H1 (cell line): Measurements from ENCODE around the gene PROZ. TPM values are rescaled to one million over a fixed set of nuclear protein-coding genes. Genes with fewer than 3 reads are reported as not detected.
A peak's percentile ranks its signal among the peaks of the same experiment; 100 is the strongest.

ENCODE experiments used
- CTCF ChIA-PET: fragments of 300-600 bp; sonication (Branson Sonifier 250); formaldehyde crosslinking; loops from one replicate; lab custom pipeline; 2021; ENCODE audit not compliant: partially characterized antibody; lab: Charles Lee
- POLR2A ChIA-PET: fragments of 300-600 bp; sonication (Branson Sonifier 250); formaldehyde crosslinking; loops from one replicate; lab custom pipeline; 2021; ENCODE audit warnings: inconsistent platforms; ENCODE audit not compliant: partially characterized antibody; lab: Charles Lee
- DNase-seq, 2 experiments: peaks; one replicate each; pipeline versions ENCODE4 v3.0.0 to v3.0.0-alpha.2; 2010 to 2022; ENCODE audit warnings: low spot score in 2 of 2, low read depth in 1 of 2, mixed read lengths in 1 of 2
- FAIRE-seq: peaks from 2 replicates; lab custom pipeline; 2011; peaks lifted over from hg19 to GRCh38; lab: Jason Lieb, UNC
- H2AFZ ChIP-seq: 2 replicates; pipeline ENCODE4 v1.8.1; 2012; ENCODE audit warnings: low read length, inconsistent platforms
- H2AK5ac ChIP-seq: 2 replicates; pipeline ENCODE4 v1.6.1; 2013; ENCODE audit warnings: low read depth, low read length
- H2BK120ac ChIP-seq: replicated peaks from 2 replicates; pipeline ENCODE3; 2013; ENCODE audit warnings: low read depth, low read length, inconsistent platforms
- H2BK12ac ChIP-seq: 2 replicates; pipeline ENCODE4 v1.6.1; 2013; ENCODE audit warnings: low read depth, low read length
- H2BK15ac ChIP-seq: 2 replicates; pipeline ENCODE4 v1.6.1; 2013; ENCODE audit warnings: low read length
- H2BK20ac ChIP-seq: 2 replicates; pipeline ENCODE4 v1.6.1; 2013; ENCODE audit warnings: low read length
- H2BK5ac ChIP-seq: 2 replicates; pipeline ENCODE4 v1.6.1; 2013; ENCODE audit warnings: low read depth, low read length
- H3K14ac ChIP-seq: 2 replicates; pipeline ENCODE4 v1.6.1; 2013; ENCODE audit warnings: inconsistent platforms; ENCODE audit not compliant: insufficient read length
- H3K18ac ChIP-seq: 2 replicates; pipeline ENCODE4 v1.6.1; 2013; ENCODE audit warnings: low read length; ENCODE audit errors: extremely low read depth
- H3K23ac ChIP-seq: 2 replicates; pipeline ENCODE4 v1.6.1; 2013; ENCODE audit warnings: inconsistent platforms; ENCODE audit not compliant: insufficient read length
- H3K23me2 ChIP-seq: 2 replicates; pipeline ENCODE4 v1.6.1; 2013; ENCODE audit warnings: low read depth, low read length
- H3K27ac ChIP-seq: 2 replicates; pipeline ENCODE4 v1.6.1; 2011; ENCODE audit warnings: low read depth, low read length, inconsistent platforms
- H3K27me3 ChIP-seq, 4 experiments: replicated peaks in 1 of 4; 1 replicate in 1 of 4; 2 replicates in 3 of 4; pipeline versions ENCODE4 v1.6.1 to v1.8.1; 2011 to 2013; ENCODE audit warnings: low read length in 3 of 4, mild to moderate bottlenecking in 3 of 4, inconsistent platforms in 2 of 4, mixed read lengths in 2 of 4, moderate library complexity in 1 of 4; ENCODE audit not compliant: control insufficient read depth in 3 of 4, insufficient read depth in 3 of 4; ENCODE audit errors: extremely low read depth in 1 of 4
- H3K36me3 ChIP-seq, 4 experiments: 2 replicates each; pipeline versions ENCODE4 v1.6.1 to v1.8.1; 2011 to 2013; ENCODE audit warnings: mild to moderate bottlenecking in 4 of 4, low read length in 3 of 4, moderate library complexity in 2 of 4, control low read depth in 1 of 4, inconsistent platforms in 1 of 4; ENCODE audit not compliant: insufficient read depth in 4 of 4, control insufficient read depth in 2 of 4
- H3K4ac ChIP-seq: replicated peaks from 2 replicates; pipeline ENCODE3; 2013; ENCODE audit warnings: low read length, low read depth, mixed read lengths, inconsistent platforms; ENCODE audit not compliant: insufficient read length
- H3K4me1 ChIP-seq, 4 experiments: replicated peaks in 1 of 4; 1 replicate in 1 of 4; 2 replicates in 3 of 4; pipeline versions ENCODE4 v1.6.1 to v1.8.1; 2011 to 2013; ENCODE audit warnings: low read length in 3 of 4, inconsistent platforms in 2 of 4, mixed read lengths in 1 of 4; ENCODE audit not compliant: insufficient read depth in 4 of 4, control insufficient read depth in 3 of 4
- H3K4me2 ChIP-seq, 2 experiments: 2 replicates each; pipeline versions ENCODE4 v1.6.1 to v1.8.1; 2011 to 2013; ENCODE audit warnings: low read depth in 2 of 2, low read length in 2 of 2, control low read depth in 1 of 2, inconsistent platforms in 1 of 2, mild to moderate bottlenecking in 1 of 2; ENCODE audit not compliant: insufficient read depth in 1 of 2
- H3K4me3 ChIP-seq, 4 experiments: fragments of 200-600, 300-600 bp in 1 of 4; sonication (generic), shearing (Covaris generic), sonication (Bioruptor Twin) in 1 of 4; 2 replicates each; pipeline versions ENCODE4 v1.5.1 to v1.8.1; 2011 to 2016; ENCODE audit warnings: low read length in 4 of 4, low read depth in 3 of 4, control low read depth in 2 of 4, inconsistent platforms in 2 of 4, mild to moderate bottlenecking in 2 of 4, mixed read lengths in 1 of 4, moderate library complexity in 1 of 4; ENCODE audit not compliant: insufficient read depth in 2 of 4; ENCODE audit errors: extremely low read depth in 1 of 4
- H3K56ac ChIP-seq: replicated peaks from 2 replicates; pipeline ENCODE3; 2013; ENCODE audit warnings: low read depth, mild to moderate bottlenecking, mixed read lengths, low read length, inconsistent platforms; ENCODE audit not compliant: insufficient read length
- H3K79me1 ChIP-seq: 2 replicates; pipeline ENCODE4 v1.6.1; 2013; ENCODE audit warnings: low read depth, low read length, control low read depth
- H3K79me2 ChIP-seq, 2 experiments: 2 replicates each; pipeline versions ENCODE4 v1.6.1 to v1.8.1; 2012 to 2013; ENCODE audit warnings: low read length in 2 of 2, mild to moderate bottlenecking in 2 of 2, inconsistent platforms in 1 of 2; ENCODE audit not compliant: insufficient read depth in 2 of 2, control insufficient read depth in 1 of 2
- H3K9ac ChIP-seq, 4 experiments: replicated peaks in 1 of 4; 1 replicate in 1 of 4; 2 replicates in 3 of 4; pipeline versions ENCODE4 v1.6.1 to v1.8.1; 2011 to 2013; ENCODE audit warnings: low read depth in 3 of 4, low read length in 3 of 4, control low read depth in 2 of 4, mild to moderate bottlenecking in 2 of 4, moderate library complexity in 2 of 4, inconsistent platforms in 1 of 4; ENCODE audit errors: extremely low read depth in 1 of 4
- H3K9me3 ChIP-seq, 2 experiments: 2 replicates each; pipeline versions ENCODE4 v1.6.1 to v1.8.1; 2012 to 2013; ENCODE audit warnings: mild to moderate bottlenecking in 2 of 2, moderate library complexity in 2 of 2, control low read depth in 1 of 2, inconsistent platforms in 1 of 2, low read depth in 1 of 2, low read length in 1 of 2, mixed read lengths in 1 of 2; ENCODE audit not compliant: insufficient read depth in 2 of 2
- H4K20me1 ChIP-seq, 2 experiments: replicated peaks in 1 of 2; 2 replicates each; pipeline versions ENCODE3 to v1.8.1; 2011 to 2013; ENCODE audit warnings: inconsistent platforms in 2 of 2, low read length in 2 of 2, mild to moderate bottlenecking in 1 of 2; ENCODE audit not compliant: insufficient read depth in 2 of 2, control insufficient read depth in 1 of 2
- H4K5ac ChIP-seq: 2 replicates; pipeline ENCODE4 v1.6.1; 2013; ENCODE audit warnings: low read length, low read depth, mixed read lengths, inconsistent platforms; ENCODE audit not compliant: insufficient read length
- H4K8ac ChIP-seq: 2 replicates; pipeline ENCODE4 v1.8.0; 2013; ENCODE audit warnings: mild to moderate bottlenecking, moderate library complexity, low read length, inconsistent platforms; ENCODE audit not compliant: insufficient read depth; ENCODE audit errors: extremely low read depth
- H4K91ac ChIP-seq: replicated peaks from 2 replicates; pipeline ENCODE3; 2013; ENCODE audit warnings: low read length, mixed read lengths, inconsistent platforms; ENCODE audit not compliant: insufficient read length
- ATF3 ChIP-seq: IDR thresholded peaks from 2 replicates; pipeline ENCODE4 v1.6.1; 2011; ENCODE audit warnings: low read depth, mild to moderate bottlenecking, low read length; ENCODE audit not compliant: insufficient read depth
- CHD2 ChIP-seq: IDR thresholded peaks from 2 replicates; pipeline ENCODE4 v1.6.1; 2012; ENCODE audit warnings: low read length, improper control_type of control experiment
- CREB1 ChIP-seq: IDR thresholded peaks from 2 replicates; pipeline ENCODE4 v1.6.1; 2012; ENCODE audit warnings: inconsistent platforms
- JUN ChIP-seq: IDR thresholded peaks from 2 replicates; pipeline ENCODE4 v1.6.1; 2011; ENCODE audit warnings: low read depth, mild to moderate bottlenecking, improper control_type of control experiment, low read length
- MAFK ChIP-seq: IDR thresholded peaks from 2 replicates; pipeline ENCODE4 v1.6.1; 2012; ENCODE audit warnings: low read depth, mild to moderate bottlenecking, improper control_type of control experiment, low read length
- RFX5 ChIP-seq: IDR thresholded peaks from 2 replicates; pipeline ENCODE4 v1.6.1; 2011; ENCODE audit warnings: low read depth, low read length, improper control_type of control experiment, borderline replicate concordance
- RXRA ChIP-seq: IDR thresholded peaks from 2 replicates; pipeline ENCODE4 v1.6.1; 2011; ENCODE audit warnings: low read depth, mild to moderate bottlenecking, low read length, moderate library complexity; ENCODE audit not compliant: insufficient read depth
- SAP30 ChIP-seq: fragments of 300-600 bp; sonication (generic); IDR thresholded peaks from 2 replicates; pipeline ENCODE4 v1.7.1; 2012; ENCODE audit warnings: low read length, moderate library complexity, mild to moderate bottlenecking, inconsistent platforms; ENCODE audit not compliant: insufficient read depth, insufficient replicate concordance
- SP2 ChIP-seq: IDR thresholded peaks from 2 replicates; pipeline ENCODE4 v1.6.1; 2012; ENCODE audit warnings: mild to moderate bottlenecking, low read length, inconsistent platforms
- SRF ChIP-seq: IDR thresholded peaks from 2 replicates; pipeline ENCODE4 v1.6.1; 2011; ENCODE audit warnings: mild to moderate bottlenecking, low read depth, low read length, moderate library complexity
- TAF1 ChIP-seq: IDR thresholded peaks from 2 replicates; pipeline ENCODE4 v1.6.1; 2011; ENCODE audit warnings: mild to moderate bottlenecking, low read depth, low read length
- TBP ChIP-seq: IDR thresholded peaks from 2 replicates; pipeline ENCODE4 v1.6.1; 2011; ENCODE audit warnings: low read depth, low read length, improper control_type of control experiment
- TEAD4 ChIP-seq: IDR thresholded peaks from 2 replicates; pipeline ENCODE4 v1.6.1; 2012; ENCODE audit warnings: low read depth, low read length, inconsistent platforms, mixed read lengths
- WGBS, 2 experiments: shearing (Covaris generic) in 1 of 2; methylation state at CpG; one replicate each; pipeline versions ENCODE4 v1.1.6 to v1.1.7; 2013 to 2015; ENCODE audit warnings: low lambda C conversion rate in 2 of 2, mixed read lengths in 2 of 2, inconsistent platforms in 1 of 2, low coverage in 1 of 2, missing lambda C conversion rate in 1 of 2; ENCODE audit not compliant: insufficient replicate concordance in 2 of 2, insufficient coverage in 1 of 2, insufficient read length in 1 of 2; ENCODE audit errors: extremely low coverage in 1 of 2, missing lambda C conversion rate in 1 of 2; 5-methylcytosine and 5-hydroxymethylcytosine counted together
- polyA plus RNA-seq, 7 experiments: library from polyadenylated mRNA; depleted of rRNA in 3 of 7; stranded (reverse) in 5 of 7; unstranded in 2 of 7; fragments of >200 nt in 5 of 7; fragments of 200-250 nt in 2 of 7; gene quantifications; 1 replicate in 5 of 7; 2 replicates in 1 of 7; 4 replicates in 1 of 7; pipeline versions ENCODE4 v1.2.1 to v1.2.3, GENCODE V29; 2011 to 2013; ENCODE audit warnings: missing spikeins in 2 of 7, mixed read lengths in 2 of 7
- total RNA-seq: library from RNA; stranded (reverse); fragmentation: NEBNext Ultra II Directional; extraction: Animal tissue kit (Norgen Biotek cat#: 25700); gene quantifications from 2 replicates; pipeline ENCODE4 v1.2.1, GENCODE V29; 2021

Gene PROZ
- total and polyA plus RNA-seq, 2 of the 8 experiments (the other 6 are each of a cell fraction or from before 2014, with no cell fraction given): not detected

DNA sequence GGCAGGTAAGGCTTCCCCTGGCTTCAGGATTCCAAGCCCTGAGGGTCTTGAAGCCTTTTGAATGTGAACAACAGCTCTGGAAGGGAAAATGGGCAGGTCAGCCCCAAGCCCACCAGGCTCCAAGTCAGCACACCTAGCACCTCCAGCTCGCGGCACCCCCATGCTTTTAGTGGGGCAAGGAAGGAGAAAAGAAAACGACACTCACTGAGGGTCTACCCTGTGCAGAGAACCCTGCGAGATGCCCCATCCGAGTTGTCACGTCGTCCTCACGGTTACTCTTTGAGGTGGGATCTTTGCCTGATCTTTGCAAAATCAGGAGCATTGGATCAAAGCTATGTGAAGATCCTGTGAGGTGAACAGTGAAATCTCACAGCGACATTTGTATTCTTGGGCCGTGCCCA lies 41.6 kb upstream of the PROZ start:
- H3K27me3 ChIP-seq: no peaks in the 10 kb centered on the region; a peak in 2 of 7 replicates
- no peak overlapping the region for H4K91ac ChIP-seq
- CTCF ChIA-PET: interaction anchor here (0.6 to 2.4 kb wide), 4 partner anchors 23 to 301 kb away, joined by 3 to 6 read pairs (median 3); no protein-coding TSS in a partner anchor
- H4K20me1 ChIP-seq: peaks cover 0 to 4% of the 10 kb centered on the region in 2 experiments
- H3K36me3 ChIP-seq: no peaks in the 10 kb centered on the region; a peak in 1 of 8 replicates
- no peak for TF ChIP-seq SP2
- no peak for TF ChIP-seq JUN
- TF ChIP-seq TEAD4: no peak
- no peak for TF ChIP-seq TBP
- no peak for TF ChIP-seq TAF1
- TF ChIP-seq ATF3: no peak
- TF ChIP-seq CREB1: no peak
- no peak for TF ChIP-seq RXRA
- no peak for TF ChIP-seq SAP30
- no peak for TF ChIP-seq MAFK
- TF ChIP-seq RFX5: no peak
- TF ChIP-seq SRF: no peak
- TF ChIP-seq CHD2: no peak
- no peak overlapping the region for H3K56ac ChIP-seq
- H3K18ac ChIP-seq: no peak overlapping the region
- no peak overlapping the region for H3K4me2 ChIP-seq
- no peaks in the 10 kb centered on the region for H3K79me1 ChIP-seq
- H2BK12ac ChIP-seq: no peak overlapping the region
- no peak overlapping the region for H3K4ac ChIP-seq
- H3K79me2 ChIP-seq: no peaks in the 10 kb centered on the region
- H2BK15ac ChIP-seq: no peak overlapping the region
- H3K4me3 ChIP-seq: no peak overlapping the region
- H3K4me1 ChIP-seq: no peaks in the 10 kb centered on the region; a peak in 1 of 7 replicates
- peaks cover 4 to 6% of the 10 kb centered on the region in 2 experiments; a peak in 2 of 4 replicates for H3K9me3 ChIP-seq
- FAIRE-seq (no peak), DNase-seq (peak in 1 of 2 experiments; percentile 23)
- no peak overlapping the region for H2BK5ac ChIP-seq
- H3K23ac ChIP-seq: no peak overlapping the region
- H2AK5ac ChIP-seq: no peak overlapping the region
- no peaks in the 10 kb centered on the region for H3K23me2 ChIP-seq
- H4K5ac ChIP-seq: no peak overlapping the region
- no peak overlapping the region for H2BK120ac ChIP-seq
- no peak overlapping the region for H3K14ac ChIP-seq
- H3K27ac ChIP-seq: no peak overlapping the region
- WGBS, 2 experiments: 99% methylated on average over 9 of the region's 10 CpGs; no CpG with 5 or more reads in 1 of the 2 experiments
- H4K8ac ChIP-seq: no peak overlapping the region
- POLR2A ChIA-PET: interaction anchor here (0.6 to 1.5 kb wide), 4 partner anchors 13 to 1456 kb away, joined by 3 to 6 read pairs (median 4); no protein-coding TSS in a partner anchor
- H2BK20ac ChIP-seq: no peak overlapping the region
- no peak overlapping the region for H2AFZ ChIP-seq
- H3K9ac ChIP-seq: no peak overlapping the region
